Inflammatory macrophage treated with lipopolysaccharide for 4 hours (primary cell): ENCODE results near the gene VSIR.

Experiments used
- DNase-seq: peaks from one replicate; pipeline ENCODE4 v3.0.0-alpha.2; 2020

VSIR gene

GRCh38 chr10:71727105-71727737 lies 46.1 kb downstream of the VSIR start:
- DNase-seq, result peak; percentile 43

GRCh38 chr10:71726580-71727104 lies 46.7 kb downstream of the VSIR start:
- DNase-seq, result no peak

DNA sequence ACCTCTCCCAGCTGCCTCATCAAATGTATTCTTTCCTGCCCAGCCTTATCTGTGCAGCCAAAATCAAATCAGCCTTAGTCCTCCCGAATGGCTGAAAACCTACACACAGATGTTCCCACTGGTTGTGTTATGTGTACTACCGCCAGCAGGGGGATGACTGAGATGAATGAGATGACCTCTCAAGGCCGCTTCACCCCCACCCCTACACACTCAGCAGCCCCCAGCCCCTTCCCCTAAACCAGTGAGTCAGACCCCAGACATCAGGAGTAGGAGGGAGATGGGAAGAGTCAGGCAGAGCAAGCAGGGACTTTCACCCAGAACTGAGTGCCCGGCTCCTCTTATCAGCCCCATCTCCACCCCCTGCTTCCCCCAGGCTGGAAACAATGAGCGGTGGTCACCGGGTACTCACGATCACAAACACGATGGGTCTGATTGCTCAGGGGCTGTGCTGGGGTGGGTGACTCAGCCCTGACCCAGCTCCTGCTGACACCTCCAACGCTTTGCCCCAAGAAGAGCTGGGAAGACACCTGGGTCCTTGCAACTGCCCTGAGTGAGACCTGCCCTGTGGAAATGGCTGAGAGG lies 47.2 kb downstream of the VSIR start:
- DNase-seq, result peak; percentile 55

- no peak for DNase-seq
These were observed 48.1 kb downstream of the VSIR start for GRCh38 chr10:71725249-71725648.

DNA sequence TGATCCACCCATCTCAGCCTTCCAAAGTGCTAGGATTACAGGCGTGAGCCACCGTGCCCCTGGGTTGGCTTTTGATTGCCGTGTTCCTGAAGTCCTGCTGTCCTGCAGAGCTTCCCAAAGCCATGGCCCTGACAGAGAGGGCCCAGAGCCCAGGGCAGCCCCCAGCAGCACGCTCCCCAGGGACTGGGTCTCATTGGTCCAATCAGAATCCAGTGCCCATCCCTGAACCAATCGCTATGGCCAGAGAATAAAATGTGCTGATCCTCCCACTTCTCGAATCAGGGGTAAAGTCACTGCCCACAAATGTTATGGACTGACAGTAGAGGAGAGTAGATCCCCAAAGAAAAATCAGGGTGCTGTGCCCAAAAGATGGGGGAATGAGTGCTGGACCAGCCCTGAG lies 48.8 kb downstream of the VSIR start:
- DNase-seq, result no peak

DNA sequence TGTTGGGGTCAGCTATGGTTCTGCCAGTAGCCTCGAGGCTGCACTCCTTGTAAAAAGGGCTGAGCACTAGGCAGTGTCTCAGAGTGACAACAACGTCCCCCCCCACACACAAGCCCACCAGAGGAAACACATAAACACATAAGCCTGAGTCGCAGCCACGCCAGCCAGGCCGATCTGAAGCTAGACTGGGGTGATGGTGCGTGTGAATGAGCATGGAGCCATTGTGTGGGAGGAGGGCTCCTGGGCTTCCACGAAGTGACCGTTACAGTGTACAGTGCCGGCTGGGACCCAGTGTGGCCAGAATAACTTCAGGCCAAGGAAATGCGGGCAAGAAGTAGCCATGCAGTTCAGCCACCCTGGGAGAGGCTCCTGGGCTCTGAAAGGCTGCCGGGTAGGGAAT lies 50.0 kb downstream of the VSIR start:
- DNase-seq, result no peak

GRCh38 chr10:71722849-71723248 lies 50.5 kb downstream of the VSIR start:
- DNase-seq, result no peak

GRCh38 chr10:71721313-71721712 lies 52.0 kb downstream of the VSIR start:
- DNase-seq, result no peak

- no peak for DNase-seq
These were observed 53.0 kb downstream of the VSIR start for GRCh38 chr10:71720288-71720687.

DNA sequence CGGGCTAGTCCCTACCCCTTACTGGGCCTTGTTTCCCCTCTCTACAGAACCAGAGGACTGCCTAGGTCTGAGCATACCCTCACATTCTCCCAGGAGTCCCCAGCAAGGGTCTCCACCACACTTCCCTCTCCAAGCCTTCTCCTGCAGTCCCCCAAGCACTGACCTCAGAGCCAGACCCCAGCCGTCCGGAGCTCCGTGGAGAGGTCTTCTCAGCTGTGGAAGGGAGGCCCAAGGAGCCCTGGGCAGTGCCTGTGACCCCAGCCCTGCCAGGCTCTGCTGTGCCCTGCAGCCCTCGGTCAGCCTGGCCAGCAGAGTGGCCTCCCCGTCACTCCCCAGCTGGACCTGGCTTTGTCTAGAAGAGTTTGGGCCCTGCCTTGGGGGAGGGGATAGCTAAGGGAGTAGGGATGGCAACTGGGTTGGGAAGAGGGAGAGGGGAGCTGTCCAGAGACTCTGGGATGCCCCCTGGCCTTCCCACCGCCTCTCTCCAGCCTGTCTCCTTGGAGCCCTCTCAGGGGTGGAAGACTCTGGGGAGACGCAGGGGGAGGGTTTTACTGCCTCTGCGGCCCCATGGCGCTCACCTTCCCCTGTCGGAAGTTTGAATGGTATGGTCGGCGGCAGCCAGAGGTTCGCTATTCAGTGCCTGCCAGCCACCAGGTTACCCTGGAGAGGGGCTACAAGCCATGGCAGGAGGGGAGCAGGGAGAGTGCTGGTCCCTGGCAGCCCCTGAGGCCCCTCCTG lies 53.7 kb downstream of the VSIR start, which contains the start of gene C10orf105:
Gene C10orf105 (minus strand): TSS at position 315 of the 738 bp plus-strand sequence. CDS start 3,441 bp downstream, outside the sequence.
- DNase-seq, result no peak

GRCh38 chr10:71719042-71719441 lies 54.3 kb downstream of the VSIR start:
- no peak for DNase-seq

GRCh38 chr10:71718165-71718698 lies 55.1 kb downstream of the VSIR start:
- DNase-seq, result no peak

- no peak for DNase-seq
These were observed 55.8 kb downstream of the VSIR start for GRCh38 chr10:71717551-71717951.

GRCh38 chr10:71717056-71717455 lies 56.3 kb downstream of the VSIR start:
- DNase-seq, result no peak

DNA sequence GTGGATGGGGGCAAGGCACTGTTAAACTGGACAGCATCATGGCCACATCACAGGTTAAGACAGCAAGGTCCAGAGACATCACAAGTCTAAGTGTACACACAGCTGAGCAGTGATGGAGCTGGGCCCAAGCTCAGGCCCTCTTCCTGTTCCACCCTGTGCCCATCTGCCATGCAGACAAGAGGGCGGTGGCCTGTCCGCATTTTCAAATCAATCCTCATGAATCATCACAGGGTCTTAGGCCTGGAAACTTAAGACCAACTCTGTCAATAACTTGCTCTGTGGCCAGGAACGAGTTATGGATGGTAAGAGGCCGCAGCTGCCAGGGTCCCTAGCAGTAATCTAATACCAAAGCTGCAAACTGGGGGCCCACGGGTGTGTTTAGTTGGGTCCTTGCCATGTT lies 56.9 kb downstream of the VSIR start:
- no peak for DNase-seq

- DNase-seq, result no peak
These were observed 57.5 kb downstream of the VSIR start for GRCh38 chr10:71715860-71716259.

DNA sequence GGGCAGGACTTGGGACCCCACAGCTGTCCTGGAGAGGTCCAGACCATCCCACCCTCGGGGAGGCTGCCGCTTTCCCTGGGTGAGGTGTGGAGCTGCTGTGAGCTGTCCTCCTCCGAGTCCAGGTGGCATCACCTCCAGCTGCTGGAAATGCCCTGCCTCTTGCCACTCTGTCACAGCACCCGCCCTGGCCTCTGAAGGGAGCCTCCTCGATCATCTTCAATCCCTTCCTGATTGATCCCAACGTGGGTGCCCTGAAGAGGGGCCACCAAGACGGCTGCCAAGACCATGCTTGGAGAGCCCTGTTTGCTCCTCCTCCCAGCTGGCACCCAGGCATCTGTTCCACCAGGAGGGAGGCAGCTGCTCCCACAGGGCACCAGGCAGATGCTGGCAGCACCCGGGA lies 58.3 kb downstream of the VSIR start:
- DNase-seq, result no peak

- no peak for DNase-seq
These were observed 58.7 kb downstream of the VSIR start for GRCh38 chr10:71714592-71714991.

DNA sequence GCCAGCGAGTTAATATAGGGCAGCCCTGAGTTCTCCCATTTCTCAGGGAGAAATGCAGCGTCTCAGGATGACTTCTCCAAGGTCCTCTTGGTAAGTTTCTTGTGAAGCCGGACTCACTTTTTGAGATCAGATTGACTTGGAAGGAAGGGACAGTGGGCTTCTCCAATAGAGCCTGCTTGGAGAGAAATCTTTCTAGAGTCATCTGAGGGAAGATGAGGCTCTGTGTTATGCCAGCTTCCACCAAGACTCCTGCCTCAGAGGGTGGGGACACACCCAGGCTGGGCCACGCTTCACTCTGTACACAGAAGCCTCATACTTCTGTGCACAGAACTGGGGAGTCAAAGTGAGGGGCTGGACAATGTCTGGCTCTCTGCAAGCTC lies 59.3 kb downstream of the VSIR start:
- no peak for DNase-seq

GRCh38 chr10:71713135-71714030 lies 59.9 kb downstream of the VSIR start:
- DNase-seq, result peak; percentile 87

DNA sequence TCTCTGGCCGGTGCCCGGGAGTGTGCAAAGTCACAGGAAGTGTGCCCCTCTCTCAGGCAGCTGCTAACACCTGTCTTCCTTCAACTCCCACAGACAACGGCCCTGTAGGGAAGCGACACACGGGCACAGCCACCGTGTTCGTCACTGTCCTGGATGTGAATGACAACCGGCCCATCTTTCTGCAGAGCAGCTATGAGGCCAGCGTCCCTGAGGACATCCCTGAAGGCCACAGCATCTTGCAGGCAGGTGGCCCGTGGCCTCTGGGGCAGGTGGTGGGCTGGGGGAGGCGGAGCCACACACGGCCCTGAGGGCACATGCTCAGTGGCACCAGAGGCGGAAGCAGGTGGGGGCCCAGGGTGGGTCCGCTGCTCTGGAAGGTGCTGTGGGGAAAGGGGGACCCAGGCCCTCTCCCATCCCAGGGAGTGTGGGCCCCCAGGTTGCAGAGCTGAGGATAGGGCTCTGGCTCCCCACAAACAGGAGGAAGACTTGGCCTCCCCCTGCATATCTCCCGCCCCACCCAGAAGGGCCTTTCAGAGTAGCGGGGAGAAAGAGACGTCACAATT lies 60.7 kb downstream of the VSIR start:
- DNase-seq, result no peak

DNA sequence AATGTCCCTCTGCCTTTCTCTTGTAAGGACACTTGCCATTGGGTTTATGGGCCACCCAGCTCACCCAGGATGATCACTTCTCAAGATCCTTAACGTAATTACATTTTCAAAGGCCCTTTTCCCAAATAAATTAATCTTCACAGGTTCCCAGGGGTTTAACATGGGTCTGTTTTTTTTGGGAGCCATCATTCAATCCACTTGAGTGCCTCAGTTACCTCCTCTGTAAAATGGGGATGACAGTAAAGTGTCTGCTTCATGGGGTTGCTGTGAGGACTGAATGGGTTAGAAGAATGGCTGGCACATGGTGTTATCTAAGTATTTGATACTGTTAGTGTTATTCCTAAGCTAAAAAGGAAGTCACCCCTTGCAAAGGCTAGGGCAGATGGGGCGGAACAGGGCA lies 61.1 kb downstream of the VSIR start:
- no peak for DNase-seq
